Measurements from ENCODE around the gene TMEM151B.

DNA sequence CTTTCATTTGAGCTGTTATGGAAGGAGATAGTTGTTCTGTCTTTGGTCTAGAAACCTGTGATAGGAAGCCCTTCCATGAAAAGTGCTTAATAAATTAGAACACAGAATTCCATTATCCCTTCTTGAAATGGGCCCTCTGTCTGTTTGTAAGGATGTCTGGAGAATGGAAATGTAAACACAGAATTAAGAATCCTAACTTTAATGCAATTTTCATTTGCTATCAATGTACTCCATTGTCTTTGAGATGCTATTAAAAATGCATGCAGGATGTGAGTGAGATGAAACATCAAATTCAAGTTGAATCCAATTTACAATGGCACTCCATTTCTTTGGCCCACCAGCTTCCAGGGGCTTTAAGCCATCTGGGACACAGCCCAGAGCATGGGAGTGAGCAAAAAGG, 56.8 kb downstream of the TMEM151B start:
- no peak for TF ChIP-seq CTCF (conservative IDR thresholded peaks at IDR 0.05; ENCODE audit: low read depth, low read length)
- TF ChIP-seq EZH2 (IDR thresholded peaks at IDR 0.05; ENCODE audit: low read length, unreplicated experiment), result no peak

Data from PC-3 (cell line).